HCT116 (cell line): Measurements from ENCODE around the gene ACTR1A. TPM values are rescaled to one million over a fixed set of nuclear protein-coding genes. Genes with fewer than 3 reads are reported as not detected.

Experiments used
- ATAC-seq: fragments of 200-7000 bp; cut with Tn5 transposase; 2 replicates; pipeline ENCODE4 v1.9.1; 2020; ENCODE audit warnings: mild to moderate bottlenecking, moderate library complexity
- BruUV-seq: library from RNA; stranded (reverse); fragments of 400-500 nt; replicated peaks from 2 replicates; lab custom pipeline; 2021; lab: Mats Ljungman, UMichigan
- CTCF ChIA-PET: fragments of 300-600 bp; sonication (Branson Sonifier 250); formaldehyde crosslinking; loops from one replicate; lab custom pipeline; 2021; ENCODE audit warnings: antibody characterized with exemption; lab: Charles Lee
- POLR2A ChIA-PET: fragments of 300-600, 350-600 bp; sonication (Branson Sonifier 250); formaldehyde crosslinking; loops from one replicate; lab custom pipeline; 2021; ENCODE audit warnings: antibody characterized with exemption; lab: Charles Lee
- RAD21 ChIA-PET, 2 experiments: fragments of 300-600 bp; sonication (Branson Sonifier 250); formaldehyde crosslinking; loops; one replicate each; lab custom pipeline; 2023; ENCODE audit warnings: low total read pairs in 2 of 2; ENCODE audit not compliant: uncharacterized antibody in 2 of 2, unreplicated experiment in 2 of 2, low non-redundant PET in 1 of 2; lab: Charles Lee
- DNase-seq: peaks from one replicate; pipeline ENCODE4 v3.0.0-alpha.2; 2010; ENCODE audit warnings: low read depth, low spot score
- H2AFZ ChIP-seq: fragments of 200-600 bp; shearing (Covaris generic), sonication (generic); 2 replicates; pipeline ENCODE4 v1.6.1; 2017; ENCODE audit warnings: low read depth, mixed run types, mixed read lengths, antibody characterized with exemption, low read length; ENCODE audit not compliant: poor library complexity, severe bottlenecking
- H3K27ac ChIP-seq: 2 replicates; pipeline ENCODE4 v1.5.1; 2012; ENCODE audit warnings: low read depth, low read length
- H3K27me3 ChIP-seq: fragments of 200-600 bp; sonication (generic); 2 replicates; pipeline ENCODE4 v1.6.1; 2016; ENCODE audit warnings: mixed run types, low read length, mixed read lengths; ENCODE audit not compliant: insufficient read depth
- H3K36me3 ChIP-seq, 2 experiments: fragments of 200-500 bp in 1 of 2; fragments of 200-600 bp in 1 of 2; sonication (Bioruptor generic) in 1 of 2; sonication (generic) in 1 of 2; 2 replicates each; pipeline versions ENCODE4 v1.5.1 to v1.6.1; 2014 to 2016; ENCODE audit warnings: low read length in 2 of 2, inconsistent platforms in 1 of 2, mixed read lengths in 1 of 2, mixed run types in 1 of 2; ENCODE audit not compliant: insufficient read depth in 2 of 2, control insufficient read depth in 1 of 2
- H3K4me1 ChIP-seq, 2 experiments: fragments of 200-600 bp in 1 of 2; sonication (generic) in 1 of 2; 2 replicates each; pipeline versions ENCODE4 v1.5.1 to v1.6.1; 2012 to 2017; ENCODE audit warnings: low read length in 2 of 2, inconsistent platforms in 1 of 2, mild to moderate bottlenecking in 1 of 2, mixed read lengths in 1 of 2, mixed run types in 1 of 2, moderate library complexity in 1 of 2; ENCODE audit not compliant: insufficient read depth in 2 of 2, control insufficient read depth in 1 of 2
- H3K4me2 ChIP-seq: fragments of 200-600 bp; sonication (generic); 2 replicates; pipeline ENCODE4 v1.6.1; 2017; ENCODE audit warnings: mixed run types, low read length, mixed read lengths
- H3K4me3 ChIP-seq, 2 experiments: fragments of 200-600 bp in 1 of 2; sonication (generic) in 1 of 2; replicated peaks in 1 of 2; 2 replicates each; pipeline ENCODE4 v1.5.1; 2011 to 2016; ENCODE audit warnings: low read length in 2 of 2, control low read depth in 1 of 2, low read depth in 1 of 2, mild to moderate bottlenecking in 1 of 2, mixed read lengths in 1 of 2, mixed run types in 1 of 2
- H3K79me2 ChIP-seq: fragments of 200-600 bp; sonication (generic); 2 replicates; pipeline ENCODE4 v1.6.1; 2017; ENCODE audit warnings: mild to moderate bottlenecking, mixed run types, low read length, moderate library complexity, mixed read lengths; ENCODE audit not compliant: insufficient read depth
- H3K9ac ChIP-seq: fragments of 200-600 bp; sonication (generic); 2 replicates; pipeline ENCODE4 v1.6.1; 2016; ENCODE audit warnings: low read length, mixed read lengths
- H3K9me2 ChIP-seq: fragments of 200-600 bp; sonication (generic), shearing (Covaris generic); 2 replicates; pipeline ENCODE4 v1.6.1; 2017; ENCODE audit warnings: mixed run types, mild to moderate bottlenecking, moderate library complexity; ENCODE audit not compliant: insufficient read depth
- H3K9me3 ChIP-seq, 2 experiments: fragments of 200-500 bp in 1 of 2; fragments of 200-600 bp in 1 of 2; sonication (Bioruptor generic) in 1 of 2; sonication (generic) in 1 of 2; 2 replicates each; pipeline ENCODE4 v1.6.1; 2014 to 2017; ENCODE audit warnings: low read length in 2 of 2, mixed read lengths in 2 of 2, inconsistent platforms in 1 of 2, low read depth in 1 of 2, mild to moderate bottlenecking in 1 of 2, mixed run types in 1 of 2, moderate library complexity in 1 of 2; ENCODE audit not compliant: control insufficient read depth in 1 of 2, insufficient read depth in 1 of 2
- H4K20me1 ChIP-seq: fragments of 200-600 bp; sonication (generic), shearing (Covaris generic); 2 replicates; pipeline ENCODE4 v1.6.1; 2017; ENCODE audit warnings: mixed run types, mild to moderate bottlenecking, moderate library complexity; ENCODE audit not compliant: insufficient read depth
- ATF3 ChIP-seq: IDR thresholded peaks from 2 replicates; pipeline ENCODE4 v1.6.1; 2012
- CEBPB ChIP-seq: IDR thresholded peaks from 2 replicates; pipeline ENCODE4 v1.6.1; 2012; ENCODE audit warnings: low read depth
- CTCF ChIP-seq, 3 experiments: fragments of 200-600 bp in 1 of 3; sonication (generic) in 1 of 3; IDR thresholded peaks in 2 of 3; conservative IDR thresholded peaks in 1 of 3; 2 replicates each; pipeline ENCODE4 v1.5.1; 2012 to 2017; ENCODE audit warnings: low read depth in 2 of 3, low read length in 2 of 3, antibody characterized with exemption in 1 of 3, borderline replicate concordance in 1 of 3, control low read depth in 1 of 3, mild to moderate bottlenecking in 1 of 3, mixed read lengths in 1 of 3, mixed run types in 1 of 3, moderate library complexity in 1 of 3; ENCODE audit not compliant: insufficient read depth in 1 of 3
- EGR1 ChIP-seq: IDR thresholded peaks from 2 replicates; pipeline ENCODE4 v1.6.1; 2012; ENCODE audit warnings: low read depth
- EZH2 ChIP-seq: fragments of 200-600 bp; sonication (generic); IDR thresholded peaks from 2 replicates; pipeline ENCODE4 v1.6.1; 2017; ENCODE audit warnings: antibody characterized with exemption, mixed run types
- EZH2phosphoT487 ChIP-seq: fragments of 200-600 bp; IDR thresholded peaks from 2 replicates; pipeline ENCODE4 v1.6.1; 2018; ENCODE audit warnings: antibody characterized with exemption, borderline replicate concordance
- FOSL1 ChIP-seq: IDR thresholded peaks from 2 replicates; pipeline ENCODE4 v1.6.1; 2012; ENCODE audit warnings: low read depth
- JUND ChIP-seq: IDR thresholded peaks from 2 replicates; pipeline ENCODE4 v1.6.1; 2012
- POLR2A ChIP-seq: IDR thresholded peaks from 2 replicates; pipeline ENCODE4 v1.7.0; 2011; ENCODE audit warnings: borderline replicate concordance; ENCODE audit not compliant: insufficient read depth, insufficient read length; ENCODE audit errors: extremely low read depth
- POLR2AphosphoS5 ChIP-seq: IDR thresholded peaks from 2 replicates; pipeline ENCODE4 v1.6.1; 2011; ENCODE audit warnings: mild to moderate bottlenecking, low read depth, low read length, moderate library complexity
- RAD21 ChIP-seq: IDR thresholded peaks from 2 replicates; pipeline ENCODE4 v1.6.1; 2012; ENCODE audit warnings: low read depth, mild to moderate bottlenecking
- SP1 ChIP-seq: IDR thresholded peaks from 2 replicates; pipeline ENCODE4 v1.6.1; 2012; ENCODE audit warnings: low read depth
- SRF ChIP-seq: IDR thresholded peaks from 2 replicates; pipeline ENCODE4 v1.6.1; 2012; ENCODE audit warnings: low read depth
- TCF7L2 ChIP-seq: IDR thresholded peaks from 2 replicates; pipeline ENCODE4 v1.7.0; 2011; ENCODE audit warnings: borderline replicate concordance, inconsistent platforms; ENCODE audit not compliant: insufficient read depth, insufficient read length; ENCODE audit errors: extremely low read depth
- YY1 ChIP-seq: IDR thresholded peaks from 2 replicates; pipeline ENCODE4 v1.6.1; 2011; ENCODE audit warnings: low read length, low read depth, moderate library complexity, mild to moderate bottlenecking; ENCODE audit not compliant: insufficient replicate concordance; ENCODE audit errors: extremely low read depth
- ZFX ChIP-seq: fragments of 450-650 bp; IDR thresholded peaks from 2 replicates; pipeline ENCODE4 v1.6.1; 2017
- intact Hi-C: fragments of 100-400 bp; cut with micrococcal nuclease; formaldehyde crosslinking; loops from 2 replicates; pipeline ENCODE4 v1.10.0; 2022
- total RNA-seq: library from RNA; stranded (reverse); gene quantifications from one replicate; pipeline ENCODE4 v1.2.1, GENCODE V29; 2021; ENCODE audit not compliant: unreplicated experiment

ACTR1A gene
- total RNA-seq, 1 experiment from 2014 or later: 94.2 TPM

- Histone ChIP-seq H3K4me1 (peaks cover 0 to 13% of the 10 kb centered on the region in 2 experiments; a peak in 2 of 4 replicates), H3K4me3 (no peak overlapping the region), H3K27me3 (peaks cover 7% of the 10 kb centered on the region; the same call in 1 of the 2 replicates), H2AFZ (no peak overlapping the region), H3K36me3 (no peaks in the 10 kb centered on the region), H3K9ac (no peak overlapping the region), H3K9me2 (no peaks in the 10 kb centered on the region), H3K79me2 (no peaks in the 10 kb centered on the region), H4K20me1 (no peaks in the 10 kb centered on the region), H3K4me2 (no peak overlapping the region), H3K27ac (no peak overlapping the region), H3K9me3 (no peaks in the 10 kb centered on the region)
- POLR2A ChIA-PET: interaction anchor here (1.0 kb wide), 1 partner anchor 16 kb away, joined by 3 read pairs; the partner anchor contains the start of gene FBXL15
- BruUV-seq: no TSS peak
- ATAC-seq: no peak
- no peak for DNase-seq
- RAD21 ChIA-PET: no interaction called here
- TF ChIP-seq EGR1: no peak
- no peak for TF ChIP-seq TCF7L2
- no peak for TF ChIP-seq POLR2AphosphoS5
- no peak for TF ChIP-seq EZH2
- TF ChIP-seq SP1: no peak
- TF ChIP-seq CEBPB: no peak
- TF ChIP-seq EZH2phosphoT487: no peak
- no peak for TF ChIP-seq CTCF (IDR thresholded peaks at IDR 0.05 in 2 of 3, conservative IDR thresholded peaks at IDR 0.05 in 1 of 3; ENCODE audit: borderline replicate concordance in 1 of 3, insufficient read depth in 1 of 3, low read depth in 2 of 3, low read length in 2 of 3)
- no peak for TF ChIP-seq YY1
- no peak for TF ChIP-seq ATF3
- TF ChIP-seq FOSL1: no peak
- TF ChIP-seq POLR2A: no peak
- no peak for TF ChIP-seq RAD21
- TF ChIP-seq JUND: no peak
- TF ChIP-seq SRF: no peak
- TF ChIP-seq ZFX: no peak
- CTCF ChIA-PET: no interaction called here
- intact Hi-C loops: no loop called here
Observed at GRCh38 chr10:102437515-102437914, 65.0 kb downstream of the ACTR1A start.
